PC-9 (cell line): ENCODE measurements around the gene VWA2. TPM values are rescaled to one million over a fixed set of nuclear protein-coding genes. Genes with fewer than 3 reads are reported as not detected.

Source experiments
- BruUV-seq: library from RNA; stranded (reverse); fragments of 400-500 nt; replicated peaks from 2 replicates; lab custom pipeline; 2021; lab: Mats Ljungman, UMichigan
- CTCF ChIA-PET: fragments of 300-600 bp; sonication (Branson Sonifier 250); formaldehyde crosslinking; loops from one replicate; lab custom pipeline; 2022; ENCODE audit warnings: antibody characterized with exemption; lab: Charles Lee
- POLR2A ChIA-PET: fragments of 300-600 bp; sonication (Branson Sonifier 250); formaldehyde crosslinking; loops from one replicate; lab custom pipeline; 2022; ENCODE audit warnings: antibody characterized with exemption; ENCODE audit not compliant: unreplicated experiment; lab: Charles Lee
- DNase-seq, 2 experiments: peaks; one replicate each; pipeline versions ENCODE4 v3.0.0 to v3.0.0-alpha.2; 2015 to 2022; ENCODE audit warnings: mixed read lengths in 1 of 2
- H2AFZ ChIP-seq: fragments of 200-600 bp; sonication (generic); 2 replicates; pipeline ENCODE4 v1.8.1; 2017; ENCODE audit warnings: antibody characterized with exemption
- H3F3A ChIP-seq: fragments of 200-600 bp; sonication (generic); 2 replicates; pipeline ENCODE4 v1.8.1; 2017; ENCODE audit warnings: antibody characterized with exemption, mild to moderate bottlenecking, low read depth; ENCODE audit not compliant: insufficient read depth
- H3K27ac ChIP-seq: fragments of 200-600 bp; sonication (generic); 2 replicates; pipeline ENCODE4 v1.6.1; 2016; ENCODE audit warnings: mixed run types
- H3K27me3 ChIP-seq: fragments of 200-600 bp; sonication (generic); 2 replicates; pipeline ENCODE4 v1.6.1; 2016; ENCODE audit warnings: low read depth, mixed run types; ENCODE audit not compliant: insufficient read depth
- H3K36me3 ChIP-seq: fragments of 200-600 bp; sonication (generic); 2 replicates; pipeline ENCODE4 v1.6.1; 2016; ENCODE audit warnings: low read depth, mixed run types
- H3K4me1 ChIP-seq: fragments of 200-600 bp; sonication (generic); replicated peaks from 2 replicates; pipeline ENCODE4 v1.6.1; 2016; ENCODE audit warnings: mixed run types; ENCODE audit not compliant: insufficient read depth
- H3K4me2 ChIP-seq: fragments of 200-600 bp; sonication (generic); 2 replicates; pipeline ENCODE4 v1.6.1; 2017; ENCODE audit warnings: mixed run types
- H3K4me3 ChIP-seq: fragments of 200-600 bp; sonication (generic); 2 replicates; pipeline ENCODE4 v1.6.1; 2016; ENCODE audit warnings: mixed run types
- H3K79me2 ChIP-seq: fragments of 200-600 bp; sonication (generic); 2 replicates; pipeline ENCODE4 v1.6.1; 2017; ENCODE audit warnings: low read depth, mixed run types
- H3K9me2 ChIP-seq: fragments of 200-600 bp; sonication (generic); 2 replicates; pipeline ENCODE4 v1.8.1; 2017; ENCODE audit warnings: mild to moderate bottlenecking; ENCODE audit not compliant: insufficient read depth
- H3K9me3 ChIP-seq: fragments of 200-600 bp; sonication (generic); 2 replicates; pipeline ENCODE4 v1.8.1; 2016; ENCODE audit warnings: low read depth; ENCODE audit not compliant: insufficient read depth
- H4K20me1 ChIP-seq: fragments of 200-600 bp; sonication (generic); 2 replicates; pipeline ENCODE4 v1.8.1; 2017; ENCODE audit not compliant: insufficient read depth
- CTCF ChIP-seq: fragments of 200-600 bp; sonication (generic); conservative IDR thresholded peaks from 2 replicates; pipeline ENCODE4 v1.6.1; 2017; ENCODE audit warnings: mixed run types, antibody characterized with exemption, mild to moderate bottlenecking, moderate library complexity
- EZH2 ChIP-seq: fragments of 200-600 bp; sonication (generic); IDR thresholded peaks from 2 replicates; pipeline ENCODE4 v1.8.0; 2017; ENCODE audit warnings: antibody characterized with exemption, low read depth
- intact Hi-C: fragments of 100-400 bp; cut with micrococcal nuclease; formaldehyde crosslinking; loops from one replicate; pipeline ENCODE4 v1.10.0; 2022; ENCODE audit not compliant: unreplicated experiment
- total RNA-seq: library from RNA; stranded (reverse); gene quantifications from 2 replicates; pipeline ENCODE4 v1.2.3, GENCODE V29; 2021

VWA2 gene
- total RNA-seq, 1 experiment from 2014 or later, result 0.48 TPM

GRCh38 chr10:114274616-114275453 lies 35.8 kb downstream of the VWA2 start:
- Histone ChIP-seq H3K79me2 (no peaks in the 10 kb centered on the region), H3K9me2 (no peaks in the 10 kb centered on the region), H3K9me3 (no peaks in the 10 kb centered on the region), H3K4me2 (no peak overlapping the region), H3K4me1 (peaks cover 14% of the 10 kb centered on the region; the same call in 1 of the 2 replicates), H4K20me1 (no peaks in the 10 kb centered on the region), H3K4me3 (no peak overlapping the region), H3K27me3 (no peaks in the 10 kb centered on the region), H3K27ac (no peak overlapping the region), H2AFZ (no peak overlapping the region), H3F3A (peaks cover 5% of the 10 kb centered on the region), H3K36me3 (no peaks in the 10 kb centered on the region)
- CTCF ChIA-PET, result no interaction called here
- POLR2A ChIA-PET, result no interaction called here
- no peak for DNase-seq
- no peak for TF ChIP-seq CTCF
- TF ChIP-seq EZH2, result no peak
- no TSS peak for BruUV-seq
- intact Hi-C loops, result loop anchor here (10.0 kb wide), 1 partner anchor 100 kb away; the partner anchor contains the start of genes CCDC186 and TDRD1

GRCh38 chr10:114276066-114276465 lies 37.0 kb downstream of the VWA2 start:
- Histone ChIP-seq H3K27me3 (no peaks in the 10 kb centered on the region), H3K79me2 (no peaks in the 10 kb centered on the region), H3K27ac (no peak overlapping the region), H3K4me2 (no peak overlapping the region), H3K9me3 (no peaks in the 10 kb centered on the region), H3K4me1 (peaks cover 16% of the 10 kb centered on the region), H3K4me3 (no peak overlapping the region), H3K9me2 (no peaks in the 10 kb centered on the region), H3K36me3 (no peaks in the 10 kb centered on the region), H2AFZ (no peak overlapping the region), H3F3A (peaks cover 10% of the 10 kb centered on the region), H4K20me1 (no peaks in the 10 kb centered on the region)
- DNase-seq, result no peak
- intact Hi-C loops, result loop anchor here (10.0 kb wide), 1 partner anchor 101 kb away; the partner anchor contains the start of genes CCDC186 and TDRD1
- CTCF ChIA-PET, result no interaction called here
- no TSS peak for BruUV-seq
- no peak for TF ChIP-seq EZH2
- no peak for TF ChIP-seq CTCF
- POLR2A ChIA-PET, result no interaction called here

GRCh38 chr10:114276671-114277070 lies 37.6 kb downstream of the VWA2 start:
- BruUV-seq, result no TSS peak
- H2AFZ ChIP-seq, result no peak overlapping the region

More at GRCh38 chr10:114276671-114277070, 37.6 kb downstream of the VWA2 start:
- H3K27ac ChIP-seq, result no peak overlapping the region
- no peaks in the 10 kb centered on the region for H3K9me3 ChIP-seq
- intact Hi-C loops, result loop anchor here (10.0 kb wide), 1 partner anchor 102 kb away; the partner anchor contains the start of genes CCDC186 and TDRD1
- TF ChIP-seq EZH2 (no peak), CTCF (no peak)
- ChIA-PET POLR2A (no interaction called here), CTCF (no interaction called here)
- H3F3A ChIP-seq, result peaks cover 5% of the 10 kb centered on the region; the same call in 1 of the 2 replicates
- no peaks in the 10 kb centered on the region for H3K79me2 ChIP-seq
- peaks cover 10% of the 10 kb centered on the region for H3K4me1 ChIP-seq
- H3K4me3 ChIP-seq, result no peak overlapping the region
- H3K27me3 ChIP-seq, result no peaks in the 10 kb centered on the region
- H3K9me2 ChIP-seq, result no peaks in the 10 kb centered on the region
- no peak for DNase-seq
- no peak overlapping the region for H3K4me2 ChIP-seq
- no peaks in the 10 kb centered on the region for H4K20me1 ChIP-seq
- H3K36me3 ChIP-seq, result no peaks in the 10 kb centered on the region
